Karpas-422 (cell line): Measurements from ENCODE around the gene SIGLEC10. TPM values are rescaled to one million over a fixed set of nuclear protein-coding genes. Genes with fewer than 3 reads are reported as not detected.

Experiments
- DNase-seq: peaks from one replicate; pipeline ENCODE4 v3.0.0-alpha.2; 2015
- H2AFZ ChIP-seq: fragments of 200-600 bp; sonication (generic); 2 replicates; pipeline ENCODE4 v1.6.1; 2014; ENCODE audit warnings: antibody characterized with exemption, low read length, mixed read lengths
- H3K27ac ChIP-seq: fragments of 200-600 bp; sonication (generic); 2 replicates; pipeline ENCODE4 v1.5.1; 2014; ENCODE audit warnings: mild to moderate bottlenecking, low read length, moderate library complexity
- H3K27me3 ChIP-seq: fragments of 200-600 bp; sonication (generic); 2 replicates; pipeline ENCODE4 v1.6.1; 2014; ENCODE audit warnings: low read length, mixed read lengths
- H3K36me3 ChIP-seq: fragments of 200-600 bp; sonication (generic); 2 replicates; pipeline ENCODE4 v1.6.1; 2014; ENCODE audit warnings: low read length, mixed read lengths; ENCODE audit not compliant: insufficient read depth
- H3K4me1 ChIP-seq: fragments of 200-600 bp; sonication (generic); 2 replicates; pipeline ENCODE4 v1.6.1; 2014; ENCODE audit warnings: mild to moderate bottlenecking, low read length, mixed read lengths
- H3K4me2 ChIP-seq: fragments of 200-600 bp; sonication (generic); 2 replicates; pipeline ENCODE4 v1.6.1; 2014; ENCODE audit warnings: low read length, low read depth, mild to moderate bottlenecking; ENCODE audit not compliant: poor library complexity, severe bottlenecking
- H3K4me3 ChIP-seq: fragments of 200-600 bp; sonication (generic); 2 replicates; pipeline ENCODE4 v1.5.1; 2014; ENCODE audit warnings: mild to moderate bottlenecking, antibody characterized with exemption, low read length, mixed read lengths
- H3K79me2 ChIP-seq: fragments of 200-600 bp; sonication (generic); 2 replicates; pipeline ENCODE4 v1.6.1; 2014; ENCODE audit warnings: mild to moderate bottlenecking, low read length, mixed read lengths
- H3K9ac ChIP-seq: fragments of 200-600 bp; sonication (generic); 2 replicates; pipeline ENCODE4 v1.6.0; 2014; ENCODE audit warnings: low read length
- H3K9me2 ChIP-seq: fragments of 200-600 bp; sonication (generic), shearing (Covaris generic); replicated peaks from 2 replicates; pipeline ENCODE4 v1.6.0; 2014; ENCODE audit warnings: mild to moderate bottlenecking, low read length, moderate library complexity; ENCODE audit not compliant: insufficient read depth
- H3K9me3 ChIP-seq: fragments of 300-700, 200-600 bp; sonication (generic); 2 replicates; pipeline ENCODE4 v1.6.1; 2014; ENCODE audit warnings: low read length, mixed read lengths
- H4K20me1 ChIP-seq: fragments of 200-600 bp; sonication (generic); 2 replicates; pipeline ENCODE4 v1.6.1; 2014; ENCODE audit warnings: mild to moderate bottlenecking, antibody characterized with exemption, low read length, low read depth; ENCODE audit not compliant: insufficient read depth
- total RNA-seq: library from RNA; depleted of rRNA; stranded (reverse); fragments of >200 nt; shearing (Covaris generic); gene quantifications from 2 replicates; pipeline ENCODE4 v1.2.3, GENCODE V29; 2014; ENCODE audit warnings: low replicate concordance

Gene SIGLEC10
- total RNA-seq, 1 experiment from 2014 or later: 500 TPM

GRCh38 chr19:51441410-51442390, 24.3 kb upstream of the SIGLEC10 start:
- H4K20me1 ChIP-seq: no peaks in the 10 kb centered on the region
- H3K4me1 ChIP-seq: peaks cover 34% of the 10 kb centered on the region
- DNase-seq: peak; percentile 77
- no peaks in the 10 kb centered on the region for H3K9me2 ChIP-seq
- no peak overlapping the region for H3K27ac ChIP-seq
- H3K4me2 ChIP-seq: peak overlapping the region; percentile 71
- peak overlapping the region; percentile 59 for H3K4me3 ChIP-seq
- H3K9me3 ChIP-seq: no peaks in the 10 kb centered on the region
- H3K9ac ChIP-seq: peak overlapping the region; percentile 42
- peak overlapping the region; percentile 69 for H2AFZ ChIP-seq
- no peaks in the 10 kb centered on the region for H3K27me3 ChIP-seq
- no peaks in the 10 kb centered on the region for H3K79me2 ChIP-seq
- no peaks in the 10 kb centered on the region for H3K36me3 ChIP-seq

DNA sequence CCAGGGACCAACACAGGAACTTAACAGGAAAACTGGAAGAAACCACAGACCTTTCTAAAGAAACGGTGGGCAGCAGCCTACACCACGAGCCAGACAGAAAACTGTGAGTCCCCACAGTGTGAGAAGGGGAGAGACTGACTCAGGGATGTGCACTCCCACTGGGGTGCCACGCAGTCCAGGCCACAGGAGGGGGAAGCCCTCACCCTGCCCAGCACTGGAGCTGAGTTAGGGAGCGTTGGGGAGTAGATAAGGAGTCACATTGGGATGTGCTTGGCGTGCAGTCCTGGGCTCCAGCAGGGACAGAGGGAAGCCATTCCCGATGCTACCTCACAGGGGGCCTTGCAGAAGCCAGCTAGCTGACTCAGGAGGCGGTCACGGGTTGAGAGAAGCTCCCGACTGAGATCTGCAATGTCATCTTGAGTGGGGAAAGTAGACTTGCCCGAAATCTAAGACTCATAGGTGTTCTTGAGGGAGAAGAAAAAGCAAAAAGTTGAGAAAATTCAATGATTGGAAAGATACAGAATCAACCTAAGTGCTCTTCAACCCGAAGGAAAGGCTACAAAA, 23.5 kb upstream of the SIGLEC10 start:
- H3K9me2 ChIP-seq: no peaks in the 10 kb centered on the region
- peaks cover 34% of the 10 kb centered on the region for H3K4me1 ChIP-seq
- no peaks in the 10 kb centered on the region for H4K20me1 ChIP-seq
- peak overlapping the region; percentile 71 for H3K4me2 ChIP-seq
- no peak for DNase-seq
- H2AFZ ChIP-seq: peak overlapping the region; percentile 69
- no peaks in the 10 kb centered on the region for H3K79me2 ChIP-seq
- no peaks in the 10 kb centered on the region for H3K36me3 ChIP-seq
- no peaks in the 10 kb centered on the region for H3K27me3 ChIP-seq
- peak overlapping the region; percentile 59 for H3K4me3 ChIP-seq
- no peak overlapping the region for H3K27ac ChIP-seq
- H3K9me3 ChIP-seq: no peaks in the 10 kb centered on the region
- peak overlapping the region; percentile 42 for H3K9ac ChIP-seq

- Histone ChIP-seq H3K9me2 (no peaks in the 10 kb centered on the region), H3K36me3 (no peaks in the 10 kb centered on the region), H3K9ac (no peak overlapping the region), H3K27ac (no peak overlapping the region), H3K9me3 (no peaks in the 10 kb centered on the region), H3K4me1 (peaks cover 34% of the 10 kb centered on the region), H4K20me1 (no peaks in the 10 kb centered on the region), H3K27me3 (no peaks in the 10 kb centered on the region), H3K79me2 (no peaks in the 10 kb centered on the region), H3K4me3 (no peak overlapping the region), H3K4me2 (no peak overlapping the region), H2AFZ (no peak overlapping the region)
- DNase-seq: no peak
Measured at GRCh38 chr19:51440052-51440451, 22.6 kb upstream of the SIGLEC10 start.

GRCh38 chr19:51439021-51439465, 21.6 kb upstream of the SIGLEC10 start:
- Histone ChIP-seq H3K4me1 (peaks cover 34% of the 10 kb centered on the region), H3K36me3 (no peaks in the 10 kb centered on the region), H4K20me1 (no peaks in the 10 kb centered on the region), H3K9me3 (no peaks in the 10 kb centered on the region), H3K4me2 (peak overlapping the region; percentile 57), H3K27me3 (no peaks in the 10 kb centered on the region), H3K9ac (no peak overlapping the region), H3K79me2 (no peaks in the 10 kb centered on the region), H3K4me3 (no peak overlapping the region), H2AFZ (no peak overlapping the region), H3K27ac (no peak overlapping the region), H3K9me2 (no peaks in the 10 kb centered on the region)
- DNase-seq: peak; percentile 95

GRCh38 chr19:51434456-51434855, 17.0 kb upstream of the SIGLEC10 start:
- no peaks in the 10 kb centered on the region for H3K9me3 ChIP-seq
- H3K36me3 ChIP-seq: no peaks in the 10 kb centered on the region
- no peak overlapping the region for H2AFZ ChIP-seq
- H3K9ac ChIP-seq: no peak overlapping the region
- no peaks in the 10 kb centered on the region for H4K20me1 ChIP-seq
- H3K4me1 ChIP-seq: peaks cover 15% of the 10 kb centered on the region
- H3K9me2 ChIP-seq: no peaks in the 10 kb centered on the region
- no peaks in the 10 kb centered on the region for H3K79me2 ChIP-seq
- H3K27me3 ChIP-seq: 0 out of 2 replicates have a peak, but pooled peaks cover 2% of the 10 kb centered on the region
- no peak overlapping the region for H3K4me2 ChIP-seq
- no peak overlapping the region for H3K4me3 ChIP-seq
- H3K27ac ChIP-seq: no peak overlapping the region
- DNase-seq: no peak

DNA sequence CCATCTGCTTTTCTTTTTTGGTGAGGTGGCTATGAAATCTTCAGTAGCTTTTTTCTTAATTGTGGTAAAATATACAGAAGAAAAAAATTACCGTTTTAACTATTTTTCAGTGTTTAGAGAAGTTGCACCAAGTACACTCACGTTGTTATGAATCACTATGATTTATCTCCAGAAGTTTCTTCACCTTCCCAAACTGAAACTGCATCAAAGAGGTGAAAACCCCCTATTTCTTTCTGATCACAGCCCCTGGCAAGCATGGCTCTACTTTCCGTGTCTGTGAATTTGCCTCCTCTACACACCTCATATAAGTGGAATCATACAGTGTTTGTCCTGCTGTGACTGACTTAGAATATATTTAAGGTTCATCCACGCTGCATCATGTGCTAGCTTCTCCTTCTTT, 15.6 kb upstream of the SIGLEC10 start:
- no peaks in the 10 kb centered on the region for H3K9me2 ChIP-seq
- H3K4me3 ChIP-seq: no peak overlapping the region
- H3K4me2 ChIP-seq: no peak overlapping the region
- H4K20me1 ChIP-seq: no peaks in the 10 kb centered on the region
- no peak overlapping the region for H3K9ac ChIP-seq
- peaks cover 6% of the 10 kb centered on the region for H3K4me1 ChIP-seq
- H3K79me2 ChIP-seq: no peaks in the 10 kb centered on the region
- no peak overlapping the region for H3K27ac ChIP-seq
- 0 out of 2 replicates have a peak, but pooled peaks cover 2% of the 10 kb centered on the region for H3K27me3 ChIP-seq
- no peaks in the 10 kb centered on the region for H3K9me3 ChIP-seq
- DNase-seq: no peak
- H2AFZ ChIP-seq: no peak overlapping the region
- H3K36me3 ChIP-seq: no peaks in the 10 kb centered on the region

DNA sequence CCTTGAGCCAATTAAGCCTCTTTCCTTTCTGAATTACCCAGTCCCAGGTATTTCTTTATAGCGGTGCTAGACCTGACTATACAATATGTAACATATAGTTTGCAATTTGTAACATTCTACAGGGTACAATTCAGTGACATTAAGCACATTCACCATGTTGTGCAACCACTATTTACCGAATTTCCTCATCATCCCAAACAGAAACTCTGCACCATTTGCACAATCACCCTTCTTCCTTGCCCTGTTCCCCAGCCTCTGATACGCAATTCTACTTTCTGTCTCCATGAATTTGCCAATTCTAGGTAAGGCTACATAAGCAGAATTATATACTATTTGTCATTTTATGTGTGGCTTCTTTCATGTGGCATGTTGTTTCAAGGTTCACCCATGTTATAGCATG, 13.7 kb upstream of the SIGLEC10 start:
- Histone ChIP-seq H3K79me2 (no peaks in the 10 kb centered on the region), H3K4me2 (no peak overlapping the region), H3K27me3 (0 out of 2 replicates have a peak, but pooled peaks cover 2% of the 10 kb centered on the region), H3K9me2 (no peaks in the 10 kb centered on the region), H3K9me3 (no peaks in the 10 kb centered on the region), H3K27ac (no peak overlapping the region), H3K36me3 (no peaks in the 10 kb centered on the region), H4K20me1 (no peaks in the 10 kb centered on the region), H3K4me3 (no peak overlapping the region), H3K4me1 (no peaks in the 10 kb centered on the region), H3K9ac (no peak overlapping the region), H2AFZ (no peak overlapping the region)
- no peak for DNase-seq

- H3K4me2 ChIP-seq: no peak overlapping the region
- H3K4me3 ChIP-seq: no peak overlapping the region
- no peaks in the 10 kb centered on the region for H3K9me2 ChIP-seq
- no peaks in the 10 kb centered on the region for H3K9me3 ChIP-seq
- H3K36me3 ChIP-seq: no peaks in the 10 kb centered on the region
- no peak overlapping the region for H3K9ac ChIP-seq
- no peak for DNase-seq
- H4K20me1 ChIP-seq: no peaks in the 10 kb centered on the region
- no peaks in the 10 kb centered on the region for H3K79me2 ChIP-seq
- no peak overlapping the region for H3K27ac ChIP-seq
- H2AFZ ChIP-seq: no peak overlapping the region
- H3K27me3 ChIP-seq: 0 out of 2 replicates have a peak, but pooled peaks cover 2% of the 10 kb centered on the region
- no peaks in the 10 kb centered on the region for H3K4me1 ChIP-seq
Measured at GRCh38 chr19:51430221-51430620, 12.8 kb upstream of the SIGLEC10 start.
